HEK293 (cell line): ENCODE measurements around the gene CLCF1.

Experiments used
- CTCF ChIA-PET: fragments of 350-600 bp; formaldehyde crosslinking; extraction: SDS; loops from one replicate; lab custom pipeline; 2021; ENCODE audit warnings: antibody characterized with exemption; lab: Yijun Ruan, JAX
- POLR2A ChIA-PET: fragments of 300-600 bp; formaldehyde crosslinking; extraction: SDS; loops from one replicate; lab custom pipeline; 2020; ENCODE audit warnings: antibody characterized with exemption, inconsistent platforms; lab: Yijun Ruan, JAX
- H3K27ac ChIP-seq: fragments of 200-500 bp; sonication (Bioruptor generic); 2 replicates; pipeline ENCODE4 v1.5.1; 2014; ENCODE audit warnings: low read depth, low read length, control low read depth, inconsistent platforms; ENCODE audit errors: extremely low read depth
- H3K36me3 ChIP-seq, 2 experiments: fragments of 200-500 bp in 1 of 2; sonication (Bioruptor generic) in 1 of 2; 1 replicate in 1 of 2; 2 replicates in 1 of 2; pipeline ENCODE4 v1.5.1; 2014 to 2017; ENCODE audit warnings: inconsistent platforms in 2 of 2, low read length in 2 of 2; ENCODE audit not compliant: control insufficient read depth in 2 of 2, insufficient read depth in 1 of 2
- H3K4me1 ChIP-seq: fragments of 200-500 bp; sonication (Bioruptor generic); 2 replicates; pipeline ENCODE4 v1.5.1; 2014; ENCODE audit warnings: mild to moderate bottlenecking, low read length, inconsistent platforms; ENCODE audit not compliant: control insufficient read depth, insufficient read depth
- H3K4me3 ChIP-seq: 2 replicates; pipeline ENCODE4 v1.5.1; 2011; ENCODE audit warnings: low read depth, mild to moderate bottlenecking, control low read depth, low read length, moderate library complexity
- H3K9me3 ChIP-seq: fragments of 200-500 bp; sonication (Bioruptor generic); 2 replicates; pipeline ENCODE4 v1.5.1; 2014; ENCODE audit warnings: low read depth, low read length, inconsistent platforms; ENCODE audit not compliant: control insufficient read depth, insufficient read depth
- EGR2 ChIP-seq: fragments of 450-650 bp; formaldehyde crosslinking; IDR thresholded peaks from 2 replicates; pipeline ENCODE4 v1.5.1; 2016; ENCODE audit warnings: low read depth, missing biosample characterization, missing genetic modification characterization
- HOXC10 ChIP-seq: sonication (generic); formaldehyde crosslinking; IDR thresholded peaks from 2 replicates; pipeline ENCODE4 v1.8.1; 2023; ENCODE audit warnings: mild to moderate bottlenecking, missing genetic modification reagents
- OSR2 ChIP-seq: fragments of 450-650 bp; formaldehyde crosslinking; IDR thresholded peaks from 2 replicates; pipeline ENCODE4 v1.5.1; 2016; ENCODE audit warnings: missing biosample characterization, missing genetic modification characterization
- YY1 ChIP-seq: fragments of 450-650 bp; formaldehyde crosslinking; IDR thresholded peaks from 2 replicates; pipeline ENCODE4 v1.5.1; 2018; ENCODE audit warnings: missing biosample characterization, missing genetic modification characterization
- ZFP41 ChIP-seq: fragments of 450-650 bp; formaldehyde crosslinking; IDR thresholded peaks from 2 replicates; pipeline ENCODE4 v1.5.1; 2016; ENCODE audit warnings: missing biosample characterization, missing genetic modification characterization, borderline replicate concordance
- ZNF2 ChIP-seq: fragments of 450-650 bp; formaldehyde crosslinking; IDR thresholded peaks from 2 replicates; pipeline ENCODE4 v1.5.1; 2016; ENCODE audit warnings: missing biosample characterization, missing genetic modification characterization
- ZNF335 ChIP-seq: fragments of 450-650 bp; formaldehyde crosslinking; conservative IDR thresholded peaks from 2 replicates; pipeline ENCODE4 v1.5.1; 2016; ENCODE audit warnings: missing biosample characterization, missing genetic modification characterization
- ZNF354C ChIP-seq: fragments of 450-650 bp; formaldehyde crosslinking; IDR thresholded peaks from 2 replicates; pipeline ENCODE4 v1.5.1; 2016; ENCODE audit warnings: missing biosample characterization, missing genetic modification characterization, low read depth, borderline replicate concordance
- ZNF510 ChIP-seq: fragments of 450-650 bp; formaldehyde crosslinking; IDR thresholded peaks from 2 replicates; pipeline ENCODE4 v1.5.1; 2018; ENCODE audit warnings: mild to moderate bottlenecking, missing genetic modification characterization, missing biosample characterization; ENCODE audit not compliant: insufficient replicate concordance
- ZNF529 ChIP-seq: fragments of 450-650 bp; formaldehyde crosslinking; IDR thresholded peaks from 2 replicates; pipeline ENCODE4 v1.5.1; 2017; ENCODE audit warnings: missing genetic modification characterization, missing biosample characterization; ENCODE audit not compliant: insufficient replicate concordance
- ZNF544 ChIP-seq: fragments of 450-650 bp; formaldehyde crosslinking; IDR thresholded peaks from 2 replicates; pipeline ENCODE4 v1.5.0; 2017; ENCODE audit warnings: missing biosample characterization, missing genetic modification characterization
- TF ChIP-seq, protein P1 (sequence below): fragments of 450-650 bp; formaldehyde crosslinking; IDR thresholded peaks from 2 replicates; pipeline ENCODE4 v1.5.1; 2017; ENCODE audit warnings: missing biosample characterization, missing genetic modification characterization
- TF ChIP-seq, protein P2 (sequence below): fragments of 450-650 bp; formaldehyde crosslinking; IDR thresholded peaks from 2 replicates; pipeline ENCODE4 v1.5.1; 2016; ENCODE audit warnings: missing biosample characterization, missing genetic modification characterization
- TF ChIP-seq, protein P3 (sequence below): fragments of 450-650 bp; formaldehyde crosslinking; IDR thresholded peaks from 2 replicates; pipeline ENCODE4 v1.5.1; 2016; ENCODE audit warnings: missing biosample characterization, missing genetic modification characterization
- TF ChIP-seq, protein P4 (sequence below): fragments of 450-650 bp; formaldehyde crosslinking; IDR thresholded peaks from 2 replicates; pipeline ENCODE4 v1.5.1; 2016; ENCODE audit warnings: missing biosample characterization, missing genetic modification characterization

The CLCF1 gene

DNA sequence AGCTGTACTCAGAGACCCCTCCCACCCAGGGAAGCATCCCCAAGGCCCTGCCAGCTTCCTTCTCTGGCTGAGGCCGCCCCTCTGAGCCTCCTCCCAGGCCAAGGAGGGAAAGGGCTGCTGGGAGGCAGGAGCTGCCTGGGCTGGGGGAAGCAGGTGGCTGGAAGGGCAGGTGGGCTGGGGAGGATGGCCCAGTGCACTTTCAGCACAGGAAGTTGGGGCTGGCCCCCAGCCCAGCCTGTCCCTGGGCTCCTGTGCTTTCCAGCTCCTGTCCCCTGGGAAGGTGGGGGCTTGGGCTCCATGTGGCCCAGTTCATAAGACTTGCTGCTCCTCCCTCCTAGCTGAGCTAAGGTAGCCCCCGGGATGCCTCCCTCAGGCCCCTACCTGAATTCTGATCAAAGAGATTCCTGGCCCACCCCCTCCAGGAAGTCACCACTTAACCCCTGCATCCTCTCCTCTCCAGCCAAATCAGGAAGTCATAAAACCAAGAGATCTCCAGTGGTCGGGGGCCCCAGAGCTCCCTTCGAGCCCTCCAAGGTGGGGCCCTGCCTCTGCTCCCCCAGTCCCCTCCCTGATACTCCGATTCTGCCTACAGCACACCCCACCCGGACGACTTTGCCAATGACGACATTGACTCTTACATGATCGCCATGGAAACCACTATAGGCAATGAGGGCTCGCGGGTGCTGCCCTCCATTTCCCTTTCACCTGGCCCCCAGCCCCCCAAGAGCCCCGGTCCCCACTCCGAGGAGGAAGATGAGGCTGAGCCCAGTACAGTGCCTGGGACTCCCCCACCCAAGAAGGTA is 23.4 kb upstream of the CLCF1 start:
- Histone ChIP-seq H3K4me3 (no peak overlapping the region), H3K36me3 (peaks cover 0 to 68% of the 10 kb centered on the region in 2 experiments; a peak in 2 of 3 replicates), H3K27ac (no peak overlapping the region), H3K9me3 (no peaks in the 10 kb centered on the region), H3K4me1 (0 out of 2 replicates have a peak, but pooled peaks cover 3% of the 10 kb centered on the region)
- TF ChIP-seq ZNF2 (no peak), ZNF335 (tag by site-specific recombination) (no peak), OSR2 (no peak), ZNF544 (no peak), ZNF510 (no peak), HOXC10 (CRISPR knock-in tag) (no peak), ZNF529 (tag by site-specific recombination) (no peak), ZFP41 (tag by site-specific recombination) (no peak), EGR2 (tag by site-specific recombination) (no peak)
- TF ChIP-seq, protein P1, sequence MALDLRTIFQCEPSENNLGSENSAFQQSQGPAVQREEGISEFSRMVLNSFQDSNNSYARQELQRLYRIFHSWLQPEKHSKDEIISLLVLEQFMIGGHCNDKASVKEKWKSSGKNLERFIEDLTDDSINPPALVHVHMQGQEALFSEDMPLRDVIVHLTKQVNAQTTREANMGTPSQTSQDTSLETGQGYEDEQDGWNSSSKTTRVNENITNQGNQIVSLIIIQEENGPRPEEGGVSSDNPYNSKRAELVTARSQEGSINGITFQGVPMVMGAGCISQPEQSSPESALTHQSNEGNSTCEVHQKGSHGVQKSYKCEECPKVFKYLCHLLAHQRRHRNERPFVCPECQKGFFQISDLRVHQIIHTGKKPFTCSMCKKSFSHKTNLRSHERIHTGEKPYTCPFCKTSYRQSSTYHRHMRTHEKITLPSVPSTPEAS (tag by site-specific recombination) = no peak
- TF ChIP-seq, protein P2, sequence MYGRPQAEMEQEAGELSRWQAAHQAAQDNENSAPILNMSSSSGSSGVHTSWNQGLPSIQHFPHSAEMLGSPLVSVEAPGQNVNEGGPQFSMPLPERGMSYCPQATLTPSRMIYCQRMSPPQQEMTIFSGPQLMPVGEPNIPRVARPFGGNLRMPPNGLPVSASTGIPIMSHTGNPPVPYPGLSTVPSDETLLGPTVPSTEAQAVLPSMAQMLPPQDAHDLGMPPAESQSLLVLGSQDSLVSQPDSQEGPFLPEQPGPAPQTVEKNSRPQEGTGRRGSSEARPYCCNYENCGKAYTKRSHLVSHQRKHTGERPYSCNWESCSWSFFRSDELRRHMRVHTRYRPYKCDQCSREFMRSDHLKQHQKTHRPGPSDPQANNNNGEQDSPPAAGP = no peak
- TF ChIP-seq, protein P3, sequence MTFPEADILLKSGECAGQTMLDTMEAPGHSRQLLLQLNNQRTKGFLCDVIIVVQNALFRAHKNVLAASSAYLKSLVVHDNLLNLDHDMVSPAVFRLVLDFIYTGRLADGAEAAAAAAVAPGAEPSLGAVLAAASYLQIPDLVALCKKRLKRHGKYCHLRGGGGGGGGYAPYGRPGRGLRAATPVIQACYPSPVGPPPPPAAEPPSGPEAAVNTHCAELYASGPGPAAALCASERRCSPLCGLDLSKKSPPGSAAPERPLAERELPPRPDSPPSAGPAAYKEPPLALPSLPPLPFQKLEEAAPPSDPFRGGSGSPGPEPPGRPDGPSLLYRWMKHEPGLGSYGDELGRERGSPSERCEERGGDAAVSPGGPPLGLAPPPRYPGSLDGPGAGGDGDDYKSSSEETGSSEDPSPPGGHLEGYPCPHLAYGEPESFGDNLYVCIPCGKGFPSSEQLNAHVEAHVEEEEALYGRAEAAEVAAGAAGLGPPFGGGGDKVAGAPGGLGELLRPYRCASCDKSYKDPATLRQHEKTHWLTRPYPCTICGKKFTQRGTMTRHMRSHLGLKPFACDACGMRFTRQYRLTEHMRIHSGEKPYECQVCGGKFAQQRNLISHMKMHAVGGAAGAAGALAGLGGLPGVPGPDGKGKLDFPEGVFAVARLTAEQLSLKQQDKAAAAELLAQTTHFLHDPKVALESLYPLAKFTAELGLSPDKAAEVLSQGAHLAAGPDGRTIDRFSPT (tag by site-specific recombination) = no peak
- TF ChIP-seq, protein P4, sequence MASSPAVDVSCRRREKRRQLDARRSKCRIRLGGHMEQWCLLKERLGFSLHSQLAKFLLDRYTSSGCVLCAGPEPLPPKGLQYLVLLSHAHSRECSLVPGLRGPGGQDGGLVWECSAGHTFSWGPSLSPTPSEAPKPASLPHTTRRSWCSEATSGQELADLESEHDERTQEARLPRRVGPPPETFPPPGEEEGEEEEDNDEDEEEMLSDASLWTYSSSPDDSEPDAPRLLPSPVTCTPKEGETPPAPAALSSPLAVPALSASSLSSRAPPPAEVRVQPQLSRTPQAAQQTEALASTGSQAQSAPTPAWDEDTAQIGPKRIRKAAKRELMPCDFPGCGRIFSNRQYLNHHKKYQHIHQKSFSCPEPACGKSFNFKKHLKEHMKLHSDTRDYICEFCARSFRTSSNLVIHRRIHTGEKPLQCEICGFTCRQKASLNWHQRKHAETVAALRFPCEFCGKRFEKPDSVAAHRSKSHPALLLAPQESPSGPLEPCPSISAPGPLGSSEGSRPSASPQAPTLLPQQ = no peak
- ChIA-PET CTCF (interaction anchor here (0.5 to 0.8 kb wide), 3 partner anchors 15 to 217 kb away, joined by 3 read pairs; no protein-coding TSS in a partner anchor), POLR2A (interaction anchor here (0.9 to 1.2 kb wide), 6 partner anchors 11 to 79 kb away, joined by 3 to 5 read pairs (median 4); partner anchors contain the start of gene PTPRCAP)

DNA sequence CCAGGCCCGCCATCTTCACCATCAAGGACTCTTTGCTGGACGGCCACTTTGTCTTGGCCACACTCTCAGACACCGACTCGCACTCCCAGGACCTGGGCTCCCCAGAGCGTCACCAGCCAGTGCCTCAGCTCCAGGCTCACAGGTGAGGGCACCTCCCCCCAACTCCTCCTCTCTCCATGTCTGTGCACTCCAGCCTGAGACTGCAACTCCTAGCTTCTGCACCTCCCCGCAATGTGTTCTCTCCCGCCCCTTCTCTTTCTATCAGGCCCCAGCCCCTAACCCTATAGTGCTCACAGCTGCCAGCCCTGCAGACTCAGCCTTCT is 22.8 kb upstream of the CLCF1 start:
- ChIA-PET POLR2A (interaction anchor here (0.9 to 1.2 kb wide), 5 partner anchors 11 to 79 kb away, joined by 3 to 5 read pairs (median 5); partner anchors contain the start of gene PTPRCAP), CTCF (interaction anchor here (0.5 to 0.8 kb wide), 3 partner anchors 14 to 218 kb away, joined by 3 read pairs; no protein-coding TSS in a partner anchor)
- peaks cover 0 to 68% of the 10 kb centered on the region in 2 experiments; a peak in 2 of 3 replicates for H3K36me3 ChIP-seq
- TF ChIP-seq ZNF354C = no peak
- no peak for TF ChIP-seq YY1 (tag by site-specific recombination)
- no peak overlapping the region for H3K4me3 ChIP-seq
- no peak overlapping the region for H3K27ac ChIP-seq
- no peaks in the 10 kb centered on the region for H3K9me3 ChIP-seq
- H3K4me1 ChIP-seq = 0 out of 2 replicates have a peak, but pooled peaks cover 3% of the 10 kb centered on the region
